HG03103 (cell line): ENCODE results near the gene XRRA1.
"Not testable (repeated sequence)": the region's sequence is repeated elsewhere in the genome, so short reads cannot be mapped to it uniquely, and the experiment has no call there.

ENCODE experiments used
- ATAC-seq: cut with Tn5 transposase; IDR thresholded peaks from one replicate; pipeline ENCODE4 v1.9.1; 2021; ENCODE audit warnings: low read depth; ENCODE audit not compliant: unreplicated experiment

XRRA1 gene

GRCh38 chr11:74909385-74909784, 39.5 kb downstream of the XRRA1 start:
- no peak for ATAC-seq

- ATAC-seq = no peak
These were observed 43.6 kb downstream of the XRRA1 start for GRCh38 chr11:74905326-74905725.

GRCh38 chr11:74902342-74902741, 46.5 kb downstream of the XRRA1 start:
- ATAC-seq = no peak

- ATAC-seq = no peak
These were observed 52.6 kb downstream of the XRRA1 start for GRCh38 chr11:74896311-74896710.

- no peak for ATAC-seq
These were observed 53.4 kb downstream of the XRRA1 start for GRCh38 chr11:74895340-74896116.

GRCh38 chr11:74893015-74893414, 55.9 kb downstream of the XRRA1 start:
- ATAC-seq = not testable (repeated sequence)

- no peak for ATAC-seq
These were observed 71.8 kb downstream of the XRRA1 start for GRCh38 chr11:74877132-74877531.

GRCh38 chr11:74871037-74871436, 77.9 kb downstream of the XRRA1 start:
- ATAC-seq = no peak

- no peak for ATAC-seq
These were observed 78.4 kb downstream of the XRRA1 start for GRCh38 chr11:74870485-74870884.

- ATAC-seq = no peak
These were observed 82.3 kb downstream of the XRRA1 start for GRCh38 chr11:74866557-74866956.

- no peak for ATAC-seq
These were observed 85.5 kb downstream of the XRRA1 start for GRCh38 chr11:74863410-74863809.

GRCh38 chr11:74860743-74861142, 88.1 kb downstream of the XRRA1 start:
- ATAC-seq = no peak

GRCh38 chr11:74853223-74853622, 95.7 kb downstream of the XRRA1 start:
- ATAC-seq = no peak

GRCh38 chr11:74849525-74850391, 99.1 kb downstream of the XRRA1 start:
- no peak for ATAC-seq

GRCh38 chr11:74847895-74848294, 101.0 kb downstream of the XRRA1 start:
- ATAC-seq = no peak

GRCh38 chr11:74847395-74847794, 101.5 kb downstream of the XRRA1 start:
- ATAC-seq = no peak

- no peak for ATAC-seq
These were observed 102.1 kb downstream of the XRRA1 start for GRCh38 chr11:74846770-74847169.

GRCh38 chr11:74845978-74846517, 102.8 kb downstream of the XRRA1 start:
- no peak for ATAC-seq

- no peak for ATAC-seq
These were observed 104.0 kb downstream of the XRRA1 start for GRCh38 chr11:74844865-74845264.

GRCh38 chr11:74844072-74844471, 104.8 kb downstream of the XRRA1 start:
- no peak for ATAC-seq

- ATAC-seq = no peak
These were observed 105.9 kb downstream of the XRRA1 start for GRCh38 chr11:74842967-74843366.
